MCF 10A (cell line): ENCODE data around the gene AFF4. TPM values are rescaled to one million over a fixed set of nuclear protein-coding genes. Genes with fewer than 3 reads are reported as not detected.
"Not testable (repeated sequence)": the region's sequence is repeated elsewhere in the genome, so short reads cannot be mapped to it uniquely, and the experiment has no call there.

Source experiments
- BruUV-seq: library from RNA; stranded (reverse); fragments of 400-500 nt; replicated peaks from 2 replicates; lab custom pipeline; 2021; lab: Mats Ljungman, UMichigan
- CTCF ChIA-PET: fragments of 300-600 bp; sonication (Branson Sonifier 250); formaldehyde crosslinking; extraction: SDS; loops from one replicate; lab custom pipeline; 2021; ENCODE audit warnings: antibody characterized with exemption, inconsistent platforms; lab: Yijun Ruan, JAX
- POLR2A ChIA-PET: fragments of 300-600, 350-650 bp; sonication (Branson Sonifier 250); formaldehyde crosslinking; extraction: SDS; loops from one replicate; lab custom pipeline; 2020; ENCODE audit warnings: antibody characterized with exemption, inconsistent platforms; lab: Yijun Ruan, JAX
- DNase-seq: peaks from one replicate; pipeline ENCODE4 v3.0.0-alpha.2; 2018; ENCODE audit not compliant: unreplicated experiment
- H3K27ac Mint-ChIP-seq: one replicate; pipeline ENCODE4 v1.8.0; 2022; ENCODE audit warnings: mild to moderate bottlenecking, low read depth, mixed read lengths; ENCODE audit not compliant: unreplicated experiment
- H3K27me3 Mint-ChIP-seq: one replicate; pipeline ENCODE4 v1.8.0; 2022; ENCODE audit warnings: mixed read lengths; ENCODE audit not compliant: insufficient read depth, unreplicated experiment
- H3K36me3 Mint-ChIP-seq: one replicate; pipeline ENCODE4 v1.8.0; 2022; ENCODE audit warnings: mild to moderate bottlenecking, moderate library complexity, mixed read lengths; ENCODE audit not compliant: insufficient read depth, unreplicated experiment
- H3K4me1 Mint-ChIP-seq: one replicate; pipeline ENCODE4 v1.8.0; 2022; ENCODE audit warnings: mixed read lengths; ENCODE audit not compliant: insufficient read depth, unreplicated experiment
- H3K4me3 Mint-ChIP-seq: one replicate; pipeline ENCODE4 v1.8.0; 2022; ENCODE audit warnings: mild to moderate bottlenecking, moderate library complexity, mixed read lengths; ENCODE audit not compliant: unreplicated experiment
- H3K9me3 Mint-ChIP-seq: one replicate; pipeline ENCODE4 v1.8.0; 2022; ENCODE audit warnings: mixed read lengths; ENCODE audit not compliant: unreplicated experiment
- CTCF ChIP-seq: fragments of 200-600 bp; IDR thresholded peaks from one replicate; pipeline ENCODE4 v1.8.0; 2022; ENCODE audit warnings: antibody characterized with exemption, mild to moderate bottlenecking; ENCODE audit not compliant: unreplicated experiment
- intact Hi-C: fragments of 100-400 bp; cut with micrococcal nuclease; formaldehyde crosslinking; loops from 2 replicates; pipeline ENCODE4 v1.14.1; 2022
- total RNA-seq: library from RNA; stranded (reverse); gene quantifications from 2 replicates; pipeline ENCODE4 v1.2.3, GENCODE V29; 2022

Gene AFF4
- total RNA-seq, 1 experiment from 2014 or later: 206 TPM

GRCh38 chr5:132860742-132861141 is 102.7 kb downstream of the AFF4 start:
- ChIA-PET CTCF (interaction anchor here (0.8 to 13.6 kb wide), 4 partner anchors 9 to 334 kb away, joined by 3 to 211 read pairs (median 10); partner anchors contain the start of gene SHROOM1), POLR2A (interaction anchor here (0.7 to 4.2 kb wide), 5 partner anchors 10 to 106 kb away, joined by 3 to 44 read pairs (median 4); no protein-coding TSS in a partner anchor)
- TF ChIP-seq CTCF: no peak
- H3K9me3 Mint-ChIP-seq: no peaks in the 10 kb centered on the region
- no peak overlapping the region for H3K27ac Mint-ChIP-seq
- intact Hi-C loops: no loop called here
- BruUV-seq: no TSS peak
- H3K4me3 Mint-ChIP-seq: no peak overlapping the region
- no peak for DNase-seq
- H3K27me3 Mint-ChIP-seq: peaks cover 13% of the 10 kb centered on the region
- peaks cover 5% of the 10 kb centered on the region for H3K4me1 Mint-ChIP-seq
- H3K36me3 Mint-ChIP-seq: no peaks in the 10 kb centered on the region

GRCh38 chr5:132859889-132860437 is 103.5 kb downstream of the AFF4 start:
- TF ChIP-seq CTCF: no peak
- BruUV-seq: no TSS peak
- CTCF ChIA-PET: interaction anchor here (0.8 to 13.6 kb wide), 7 partner anchors 8 to 333 kb away, joined by 3 to 211 read pairs (median 7); partner anchors contain the start of gene SHROOM1
- POLR2A ChIA-PET: interaction anchor here (0.7 to 1.9 kb wide), 4 partner anchors 13 to 105 kb away, joined by 3 to 7 read pairs (median 4); no protein-coding TSS in a partner anchor
- H3K4me3 Mint-ChIP-seq: no peak overlapping the region
- peaks cover 13% of the 10 kb centered on the region for H3K27me3 Mint-ChIP-seq
- no peaks in the 10 kb centered on the region for H3K36me3 Mint-ChIP-seq
- DNase-seq: no peak
- intact Hi-C loops: no loop called here
- no peaks in the 10 kb centered on the region for H3K4me1 Mint-ChIP-seq
- no peaks in the 10 kb centered on the region for H3K9me3 Mint-ChIP-seq
- no peak overlapping the region for H3K27ac Mint-ChIP-seq

- CTCF ChIA-PET: interaction anchor here (0.7 to 13.6 kb wide), 5 partner anchors 9 to 617 kb away, joined by 3 to 211 read pairs (median 4); partner anchors contain the start of genes GDF9, SHROOM1 and UQCRQ
- BruUV-seq: no TSS peak
Observed at GRCh38 chr5:132856011-132856410, 107.4 kb downstream of the AFF4 start.

GRCh38 chr5:132854992-132855391 is 108.4 kb downstream of the AFF4 start:
- H3K4me3 Mint-ChIP-seq, H3K27ac Mint-ChIP-seq, BruUV-seq, H3K9me3 Mint-ChIP-seq, H3K4me1 Mint-ChIP-seq, H3K36me3 Mint-ChIP-seq, DNase-seq, intact Hi-C loops: not testable (repeated sequence)
- ChIA-PET POLR2A (interaction anchor here (0.5 to 4.8 kb wide), 7 partner anchors 9 to 983 kb away, joined by 3 to 53 read pairs (median 4); partner anchors contain the start of genes GDF9 and UQCRQ), CTCF (interaction anchor here (0.7 to 6.6 kb wide), 7 partner anchors 10 to 616 kb away, joined by 3 to 37 read pairs (median 4); partner anchors contain the start of genes GDF9 and UQCRQ)
- H3K27me3 Mint-ChIP-seq: peaks cover 13% of the 10 kb centered on the region

More at GRCh38 chr5:132856011-132856410, 107.4 kb downstream of the AFF4 start:
- DNase-seq: no peak
- TF ChIP-seq CTCF: no peak
- peaks cover 13% of the 10 kb centered on the region for H3K27me3 Mint-ChIP-seq
- no peak overlapping the region for H3K27ac Mint-ChIP-seq
- no peak overlapping the region for H3K4me3 Mint-ChIP-seq
- POLR2A ChIA-PET: interaction anchor here (2.0 to 4.8 kb wide), 3 partner anchors 8 to 16 kb away, joined by 4 to 53 read pairs (median 20); partner anchors contain the start of genes GDF9 and UQCRQ
- no peaks in the 10 kb centered on the region for H3K9me3 Mint-ChIP-seq
- intact Hi-C loops: no loop called here
- no peaks in the 10 kb centered on the region for H3K36me3 Mint-ChIP-seq
- H3K4me1 Mint-ChIP-seq: no peaks in the 10 kb centered on the region
